NB4 (cell line): Measurements from ENCODE around the gene LTB4R2.

Source experiments
- MAX ChIP-seq: IDR thresholded peaks from 2 replicates; pipeline ENCODE4 v1.6.1; 2011; ENCODE audit warnings: low read depth, low read length
- MYC ChIP-seq: IDR thresholded peaks from 2 replicates; pipeline ENCODE4 v1.6.1; 2011; ENCODE audit warnings: low read depth, low read length
- POLR2A ChIP-seq: IDR thresholded peaks from 2 replicates; pipeline ENCODE4 v1.6.1; 2011; ENCODE audit warnings: mild to moderate bottlenecking; ENCODE audit not compliant: insufficient read length; ENCODE audit errors: extremely low read depth
- TF ChIP-seq, protein P1 (sequence below): IDR thresholded peaks from one replicate; pipeline ENCODE4 v1.5.1; 2012; ENCODE audit warnings: low read depth, low read length

GRCh38 chr14:24339284-24340151 is 29.6 kb downstream of the LTB4R2 start, which contains the start of gene RIPK3:
- TF ChIP-seq POLR2A (no peak), MYC (no peak), MAX (no peak)
- TF ChIP-seq, protein P1, sequence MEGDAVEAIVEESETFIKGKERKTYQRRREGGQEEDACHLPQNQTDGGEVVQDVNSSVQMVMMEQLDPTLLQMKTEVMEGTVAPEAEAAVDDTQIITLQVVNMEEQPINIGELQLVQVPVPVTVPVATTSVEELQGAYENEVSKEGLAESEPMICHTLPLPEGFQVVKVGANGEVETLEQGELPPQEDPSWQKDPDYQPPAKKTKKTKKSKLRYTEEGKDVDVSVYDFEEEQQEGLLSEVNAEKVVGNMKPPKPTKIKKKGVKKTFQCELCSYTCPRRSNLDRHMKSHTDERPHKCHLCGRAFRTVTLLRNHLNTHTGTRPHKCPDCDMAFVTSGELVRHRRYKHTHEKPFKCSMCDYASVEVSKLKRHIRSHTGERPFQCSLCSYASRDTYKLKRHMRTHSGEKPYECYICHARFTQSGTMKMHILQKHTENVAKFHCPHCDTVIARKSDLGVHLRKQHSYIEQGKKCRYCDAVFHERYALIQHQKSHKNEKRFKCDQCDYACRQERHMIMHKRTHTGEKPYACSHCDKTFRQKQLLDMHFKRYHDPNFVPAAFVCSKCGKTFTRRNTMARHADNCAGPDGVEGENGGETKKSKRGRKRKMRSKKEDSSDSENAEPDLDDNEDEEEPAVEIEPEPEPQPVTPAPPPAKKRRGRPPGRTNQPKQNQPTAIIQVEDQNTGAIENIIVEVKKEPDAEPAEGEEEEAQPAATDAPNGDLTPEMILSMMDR, result no peak
